PC-3 (cell line): Measurements from ENCODE around the gene NEDD9. TPM values are rescaled to one million over a fixed set of nuclear protein-coding genes. Genes with fewer than 3 reads are reported as not detected.

Experiments
- ATAC-seq: fragments of 200-7000 bp; cut with Tn5 transposase; 2 replicates; pipeline ENCODE4 v1.9.1; 2020; ENCODE audit warnings: mild to moderate bottlenecking, moderate library complexity
- BruUV-seq: library from RNA; stranded (reverse); fragments of 400-500 nt; replicated peaks from 2 replicates; lab custom pipeline; 2021; lab: Mats Ljungman, UMichigan
- CTCF ChIA-PET: fragments of 300-600 bp; sonication (Branson Sonifier 250); formaldehyde crosslinking; loops from one replicate; lab custom pipeline; 2022; ENCODE audit warnings: antibody characterized with exemption; lab: Charles Lee
- POLR2A ChIA-PET: fragments of 300-600 bp; sonication (Branson Sonifier 250); formaldehyde crosslinking; loops from one replicate; lab custom pipeline; 2022; ENCODE audit warnings: antibody characterized with exemption; ENCODE audit not compliant: unreplicated experiment; lab: Charles Lee
- DNase-seq: peaks from one replicate; pipeline ENCODE4 v3.0.0-alpha.2; 2015
- H2AFZ ChIP-seq: fragments of 300-600 bp; sonication (generic); 2 replicates; pipeline ENCODE4 v1.6.0; 2016; ENCODE audit warnings: antibody characterized with exemption, low read length
- H3F3A ChIP-seq: fragments of 300-600 bp; sonication (generic); one replicate; pipeline ENCODE4 v1.6.0; 2017; ENCODE audit warnings: antibody characterized with exemption, low read length, control low read depth, mild to moderate bottlenecking; ENCODE audit not compliant: unreplicated experiment
- H3K27ac ChIP-seq: fragments of 300-600 bp; sonication (generic); 2 replicates; pipeline ENCODE4 v1.5.1; 2016; ENCODE audit warnings: mild to moderate bottlenecking, low read length
- H3K27me3 ChIP-seq: fragments of 300-600 bp; sonication (generic); 2 replicates; pipeline ENCODE4 v1.6.1; 2016; ENCODE audit warnings: low read length, mixed read lengths
- H3K36me3 ChIP-seq: fragments of 300-600 bp; sonication (generic); 2 replicates; pipeline ENCODE4 v1.6.1; 2016; ENCODE audit warnings: low read depth, mixed run types, low read length, mixed read lengths
- H3K4me1 ChIP-seq: fragments of 300-600 bp; sonication (generic); 2 replicates; pipeline ENCODE4 v1.5.1; 2016; ENCODE audit warnings: low read length; ENCODE audit not compliant: insufficient read depth
- H3K4me2 ChIP-seq: fragments of 300-600 bp; sonication (generic); 2 replicates; pipeline ENCODE4 v1.6.0; 2016; ENCODE audit warnings: low read length
- H3K4me3 ChIP-seq: fragments of 300-600 bp; sonication (generic); 2 replicates; pipeline ENCODE4 v1.5.1; 2016; ENCODE audit warnings: mild to moderate bottlenecking, low read length, mixed read lengths
- H3K79me2 ChIP-seq: fragments of 300-600 bp; sonication (generic); 2 replicates; pipeline ENCODE4 v1.6.1; 2017; ENCODE audit warnings: low read length, mixed read lengths
- H3K9ac ChIP-seq: fragments of 300-600 bp; sonication (generic); 2 replicates; pipeline ENCODE4 v1.6.0; 2016; ENCODE audit warnings: mild to moderate bottlenecking, low read length
- H3K9me2 ChIP-seq: fragments of 300-600 bp; sonication (generic); replicated peaks from 2 replicates; pipeline ENCODE4 v1.6.1; 2016; ENCODE audit warnings: mixed run types, low read length, mixed read lengths
- H3K9me3 ChIP-seq: fragments of 300-600 bp; sonication (generic); 2 replicates; pipeline ENCODE4 v1.6.1; 2016; ENCODE audit warnings: low read length, mixed read lengths
- H4K20me1 ChIP-seq: fragments of 300-600 bp; sonication (generic); 2 replicates; pipeline ENCODE4 v1.6.1; 2016; ENCODE audit warnings: low read length, mixed read lengths
- CTCF ChIP-seq: fragments of 300-600 bp; sonication (generic); conservative IDR thresholded peaks from 2 replicates; pipeline ENCODE4 v1.5.1; 2017; ENCODE audit warnings: antibody characterized with exemption, low read depth, mild to moderate bottlenecking, low read length
- EZH2 ChIP-seq: fragments of 300-600 bp; sonication (generic); IDR thresholded peaks from one replicate; pipeline ENCODE4 v1.6.1; 2017; ENCODE audit warnings: antibody characterized with exemption, mild to moderate bottlenecking, low read length; ENCODE audit not compliant: unreplicated experiment
- EZH2phosphoT487 ChIP-seq: fragments of 300-600 bp; sonication (generic); IDR thresholded peaks from 2 replicates; pipeline ENCODE4 v1.6.1; 2018; ENCODE audit warnings: mild to moderate bottlenecking, antibody characterized with exemption, low read length, borderline replicate concordance
- intact Hi-C: fragments of 100-400 bp; cut with micrococcal nuclease; formaldehyde crosslinking; loops from 2 replicates; pipeline ENCODE4 v1.9.0; 2023
- total RNA-seq: library from RNA; depleted of rRNA; stranded (reverse); fragments of >200 nt; gene quantifications from 2 replicates; pipeline ENCODE4 v1.2.3, GENCODE V29; 2014

The NEDD9 gene
- total RNA-seq, 1 experiment from 2014 or later = 12.1 TPM

GRCh38 chr6:11202513-11203305 is 29.8 kb downstream of the NEDD9 start:
- Histone ChIP-seq H3K4me2 (no peak overlapping the region), H2AFZ (no peak overlapping the region)
- no peak for ATAC-seq

GRCh38 chr6:11201772-11202512 is 30.5 kb downstream of the NEDD9 start:
- no peak for DNase-seq
- CTCF ChIA-PET = no interaction called here
- Histone ChIP-seq H3K9ac (no peak overlapping the region), H2AFZ (no peak overlapping the region), H3K36me3 (0 out of 2 replicates have a peak, but pooled peaks cover 2% of the 10 kb centered on the region), H3K9me3 (no peaks in the 10 kb centered on the region), H3K4me3 (no peak overlapping the region), H3F3A (peaks cover 7% of the 10 kb centered on the region), H3K27me3 (no peaks in the 10 kb centered on the region), H3K4me1 (peaks cover 24% of the 10 kb centered on the region), H3K9me2 (no peaks in the 10 kb centered on the region), H3K4me2 (no peak overlapping the region), H4K20me1 (no peaks in the 10 kb centered on the region), H3K79me2 (0 out of 2 replicates have a peak, but pooled peaks cover 5% of the 10 kb centered on the region), H3K27ac (no peak overlapping the region)
- no peak for ATAC-seq
- no peak for TF ChIP-seq EZH2
- no peak for TF ChIP-seq CTCF
- TF ChIP-seq EZH2phosphoT487 = no peak
- POLR2A ChIA-PET = interaction anchor here (0.6 kb wide), 1 partner anchor 14 kb away, joined by 3 read pairs; no protein-coding TSS in a partner anchor
- no TSS peak for BruUV-seq
- intact Hi-C loops = no loop called here

More at GRCh38 chr6:11202513-11203305, 29.8 kb downstream of the NEDD9 start:
- H3K4me3 ChIP-seq = no peak overlapping the region
- H3K36me3 ChIP-seq = 0 out of 2 replicates have a peak, but pooled peaks cover 2% of the 10 kb centered on the region
- no peak for DNase-seq
- no peaks in the 10 kb centered on the region for H3K27me3 ChIP-seq
- no TSS peak for BruUV-seq
- POLR2A ChIA-PET = interaction anchor here (0.6 kb wide), 1 partner anchor 15 kb away, joined by 3 read pairs; no protein-coding TSS in a partner anchor
- H3K9me2 ChIP-seq = no peaks in the 10 kb centered on the region
- peaks cover 28% of the 10 kb centered on the region for H3K4me1 ChIP-seq
- 0 out of 2 replicates have a peak, but pooled peaks cover 5% of the 10 kb centered on the region for H3K79me2 ChIP-seq
- CTCF ChIA-PET = no interaction called here
- no peak overlapping the region for H3K27ac ChIP-seq
- H4K20me1 ChIP-seq = no peaks in the 10 kb centered on the region
- no peak overlapping the region for H3K9ac ChIP-seq
- H3F3A ChIP-seq = peaks cover 8% of the 10 kb centered on the region
- no peaks in the 10 kb centered on the region for H3K9me3 ChIP-seq
- intact Hi-C loops = no loop called here
- TF ChIP-seq EZH2phosphoT487 (no peak), EZH2 (no peak), CTCF (no peak)
